ENCODE measurements around the gene POU6F2.

GRCh38 chr7:39248692-39249090, 271.0 kb downstream of the POU6F2 start:
- TF ChIP-seq HNRNPUL1 (IDR thresholded peaks at IDR 0.05; ENCODE audit: low read length) (no peak), SRF (CRISPR knock-in tag; IDR thresholded peaks at IDR 0.05) (no peak), DIDO1 (tag; IDR thresholded peaks at IDR 0.05; ENCODE audit: low read depth) (no peak), SREBF1 (IDR thresholded peaks at IDR 0.05; ENCODE audit: borderline replicate concordance, low read depth, low read length) (no peak), ZNF79 (CRISPR knock-in tag; IDR thresholded peaks at IDR 0.05; ENCODE audit: low read depth) (no peak), POLR2A (conservative IDR thresholded peaks at IDR 0.05) (no peak), CTCF (IDR thresholded peaks at IDR 0.05 in 2 of 3, conservative IDR thresholded peaks at IDR 0.05 in 1 of 3; ENCODE audit: insufficient read depth in 2 of 3, low read depth in 1 of 3, low read length in 3 of 3) (no peak), ZNF23 (CRISPR knock-in tag; IDR thresholded peaks at IDR 0.05) (no peak), PHTF2 (CRISPR knock-in tag; IDR thresholded peaks at IDR 0.05) (no peak), MAFK (IDR thresholded peaks at IDR 0.05; ENCODE audit: low read length) (no peak), ZNF561 (CRISPR knock-in tag; conservative IDR thresholded peaks at IDR 0.05) (no peak)
- TF ChIP-seq, protein P1, sequence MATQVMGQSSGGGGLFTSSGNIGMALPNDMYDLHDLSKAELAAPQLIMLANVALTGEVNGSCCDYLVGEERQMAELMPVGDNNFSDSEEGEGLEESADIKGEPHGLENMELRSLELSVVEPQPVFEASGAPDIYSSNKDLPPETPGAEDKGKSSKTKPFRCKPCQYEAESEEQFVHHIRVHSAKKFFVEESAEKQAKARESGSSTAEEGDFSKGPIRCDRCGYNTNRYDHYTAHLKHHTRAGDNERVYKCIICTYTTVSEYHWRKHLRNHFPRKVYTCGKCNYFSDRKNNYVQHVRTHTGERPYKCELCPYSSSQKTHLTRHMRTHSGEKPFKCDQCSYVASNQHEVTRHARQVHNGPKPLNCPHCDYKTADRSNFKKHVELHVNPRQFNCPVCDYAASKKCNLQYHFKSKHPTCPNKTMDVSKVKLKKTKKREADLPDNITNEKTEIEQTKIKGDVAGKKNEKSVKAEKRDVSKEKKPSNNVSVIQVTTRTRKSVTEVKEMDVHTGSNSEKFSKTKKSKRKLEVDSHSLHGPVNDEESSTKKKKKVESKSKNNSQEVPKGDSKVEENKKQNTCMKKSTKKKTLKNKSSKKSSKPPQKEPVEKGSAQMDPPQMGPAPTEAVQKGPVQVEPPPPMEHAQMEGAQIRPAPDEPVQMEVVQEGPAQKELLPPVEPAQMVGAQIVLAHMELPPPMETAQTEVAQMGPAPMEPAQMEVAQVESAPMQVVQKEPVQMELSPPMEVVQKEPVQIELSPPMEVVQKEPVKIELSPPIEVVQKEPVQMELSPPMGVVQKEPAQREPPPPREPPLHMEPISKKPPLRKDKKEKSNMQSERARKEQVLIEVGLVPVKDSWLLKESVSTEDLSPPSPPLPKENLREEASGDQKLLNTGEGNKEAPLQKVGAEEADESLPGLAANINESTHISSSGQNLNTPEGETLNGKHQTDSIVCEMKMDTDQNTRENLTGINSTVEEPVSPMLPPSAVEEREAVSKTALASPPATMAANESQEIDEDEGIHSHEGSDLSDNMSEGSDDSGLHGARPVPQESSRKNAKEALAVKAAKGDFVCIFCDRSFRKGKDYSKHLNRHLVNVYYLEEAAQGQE (IDR thresholded peaks at IDR 0.05; ENCODE audit: borderline replicate concordance) = no peak
- TF ChIP-seq, protein P1 (CRISPR knock-in tag; IDR thresholded peaks at IDR 0.05; ENCODE audit: low read depth) = no peak
- TF ChIP-seq, protein P2, sequence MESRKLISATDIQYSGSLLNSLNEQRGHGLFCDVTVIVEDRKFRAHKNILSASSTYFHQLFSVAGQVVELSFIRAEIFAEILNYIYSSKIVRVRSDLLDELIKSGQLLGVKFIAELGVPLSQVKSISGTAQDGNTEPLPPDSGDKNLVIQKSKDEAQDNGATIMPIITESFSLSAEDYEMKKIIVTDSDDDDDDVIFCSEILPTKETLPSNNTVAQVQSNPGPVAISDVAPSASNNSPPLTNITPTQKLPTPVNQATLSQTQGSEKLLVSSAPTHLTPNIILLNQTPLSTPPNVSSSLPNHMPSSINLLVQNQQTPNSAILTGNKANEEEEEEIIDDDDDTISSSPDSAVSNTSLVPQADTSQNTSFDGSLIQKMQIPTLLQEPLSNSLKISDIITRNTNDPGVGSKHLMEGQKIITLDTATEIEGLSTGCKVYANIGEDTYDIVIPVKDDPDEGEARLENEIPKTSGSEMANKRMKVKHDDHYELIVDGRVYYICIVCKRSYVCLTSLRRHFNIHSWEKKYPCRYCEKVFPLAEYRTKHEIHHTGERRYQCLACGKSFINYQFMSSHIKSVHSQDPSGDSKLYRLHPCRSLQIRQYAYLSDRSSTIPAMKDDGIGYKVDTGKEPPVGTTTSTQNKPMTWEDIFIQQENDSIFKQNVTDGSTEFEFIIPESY (CRISPR knock-in tag; IDR thresholded peaks at IDR 0.05) = no peak
